Endothelial cell of umbilical vein (primary cell): ENCODE results near the gene BRF1. TPM values are rescaled to one million over a fixed set of nuclear protein-coding genes. Genes with fewer than 3 reads are reported as not detected.

ENCODE experiments used
- BruUV-seq: library from RNA; stranded (reverse); fragments of 400-500 nt; replicated peaks from 2 replicates; lab custom pipeline; 2021; lab: Mats Ljungman, UMichigan
- CTCF ChIA-PET: fragments of 300-600, 350-600 bp; sonication (Branson Sonifier 250); formaldehyde crosslinking; loops from one replicate; lab custom pipeline; 2021; ENCODE audit warnings: antibody characterized with exemption, inconsistent platforms; lab: Charles Lee
- POLR2A ChIA-PET: fragments of 300-600, 350-600 bp; sonication (Branson Sonifier 250); formaldehyde crosslinking; loops from one replicate; lab custom pipeline; 2021; ENCODE audit warnings: antibody characterized with exemption, inconsistent platforms; lab: Charles Lee
- DNase-seq: peaks from one replicate; pipeline ENCODE4 v3.0.0-alpha.2; 2011; ENCODE audit warnings: low read depth, low spot score
- FAIRE-seq: peaks from 2 replicates; lab custom pipeline; 2011; peaks lifted over from hg19 to GRCh38; lab: Jason Lieb, UNC
- H2AFZ ChIP-seq: 2 replicates; pipeline ENCODE4 v1.6.0; 2012; ENCODE audit warnings: low read depth, low read length, control low read depth, inconsistent platforms
- H3K27ac ChIP-seq: 2 replicates; pipeline ENCODE4 v1.5.1; 2011; ENCODE audit warnings: low read depth, mild to moderate bottlenecking, control low read depth, low read length, moderate library complexity; ENCODE audit not compliant: insufficient read depth
- H3K27me3 ChIP-seq, 2 experiments: 2 replicates each; pipeline versions ENCODE4 v1.6.0 to v1.6.1; 2011; ENCODE audit warnings: low read length in 2 of 2, mixed read lengths in 1 of 2; ENCODE audit not compliant: control insufficient read depth in 2 of 2, insufficient read depth in 2 of 2
- H3K36me3 ChIP-seq, 2 experiments: 2 replicates in 1 of 2; 3 replicates in 1 of 2; pipeline ENCODE4 v1.5.1; 2011; ENCODE audit warnings: low read length in 2 of 2, mild to moderate bottlenecking in 1 of 2, moderate library complexity in 1 of 2; ENCODE audit not compliant: control insufficient read depth in 2 of 2, insufficient read depth in 2 of 2; ENCODE audit errors: extremely low read depth in 1 of 2
- H3K4me1 ChIP-seq: 3 replicates; pipeline ENCODE4 v1.5.1; 2011; ENCODE audit warnings: mild to moderate bottlenecking, low read length; ENCODE audit not compliant: control insufficient read depth, insufficient read depth; ENCODE audit errors: extremely low read depth
- H3K4me2 ChIP-seq: 2 replicates; pipeline ENCODE4 v1.6.1; 2011; ENCODE audit warnings: low read length, control low read depth, mixed read lengths; ENCODE audit not compliant: insufficient read depth
- H3K4me3 ChIP-seq, 3 experiments: fragments of 200-600 bp in 1 of 3; sonication (generic), shearing (Covaris generic) in 1 of 3; replicated peaks in 1 of 3; 2 replicates each; pipeline ENCODE4 v1.5.1; 2011 to 2016; ENCODE audit warnings: control low read depth in 3 of 3, low read length in 3 of 3, mild to moderate bottlenecking in 2 of 3, inconsistent platforms in 1 of 3, low read depth in 1 of 3, moderate library complexity in 1 of 3; ENCODE audit not compliant: insufficient read depth in 1 of 3
- H3K79me2 ChIP-seq: 2 replicates; pipeline ENCODE4 v1.6.0; 2012; ENCODE audit warnings: low read length, inconsistent platforms; ENCODE audit not compliant: control insufficient read depth, insufficient read depth
- H3K9ac ChIP-seq: replicated peaks from 2 replicates; pipeline ENCODE3; 2011; ENCODE audit warnings: low read length, control low read depth; ENCODE audit not compliant: insufficient read depth; ENCODE audit errors: extremely low read depth
- H3K9me1 ChIP-seq: replicated peaks from 3 replicates; pipeline ENCODE4 v1.6.0; 2011; ENCODE audit warnings: mild to moderate bottlenecking, low read length; ENCODE audit not compliant: control insufficient read depth, insufficient read depth; ENCODE audit errors: extremely low read depth
- H3K9me3 ChIP-seq: replicated peaks from 2 replicates; pipeline ENCODE4 v1.5.1; 2012; ENCODE audit warnings: low read length, inconsistent platforms; ENCODE audit not compliant: control insufficient read depth, insufficient read depth
- H4K20me1 ChIP-seq: replicated peaks from 2 replicates; pipeline ENCODE3; 2011; ENCODE audit warnings: mild to moderate bottlenecking, low read length; ENCODE audit not compliant: control insufficient read depth, insufficient read depth; ENCODE audit errors: extremely low read depth
- EZH2 ChIP-seq: IDR thresholded peaks from 2 replicates; pipeline ENCODE4 v1.6.1; 2012; ENCODE audit warnings: borderline replicate concordance, low read depth, mild to moderate bottlenecking, moderate library complexity, low read length, inconsistent platforms; ENCODE audit not compliant: severe bottlenecking
- FOS ChIP-seq: IDR thresholded peaks from 2 replicates; pipeline ENCODE4 v1.6.1; 2011; ENCODE audit warnings: mild to moderate bottlenecking, low read length, moderate library complexity, borderline replicate concordance; ENCODE audit not compliant: insufficient read depth
- GATA2 ChIP-seq: IDR thresholded peaks from 2 replicates; pipeline ENCODE4 v1.7.0; 2011; ENCODE audit warnings: low read depth, mild to moderate bottlenecking, moderate library complexity, mixed read lengths, low read length; ENCODE audit not compliant: insufficient read length, insufficient read depth
- JUN ChIP-seq: IDR thresholded peaks from 2 replicates; pipeline ENCODE4 v1.6.1; 2011; ENCODE audit warnings: borderline replicate concordance, low read depth; ENCODE audit not compliant: insufficient read length, insufficient read depth
- dilution Hi-C: fragments of 300-500 bp; cut with MboI; formaldehyde crosslinking; loops from one replicate; pipeline ENCODE4 v1.15.0; 2019; ENCODE audit warnings: low sequenced_read_pairs; ENCODE audit not compliant: extremely low pct_ligation_motif_present
- intact Hi-C: fragments of 100-400 bp; cut with micrococcal nuclease; formaldehyde crosslinking; loops from one replicate; pipeline ENCODE4 v1.10.0; 2022
- polyA plus RNA-seq, 4 experiments: library from polyadenylated mRNA; depleted of rRNA in 3 of 4; stranded (reverse) in 3 of 4; unstranded in 1 of 4; fragments of >200 nt; gene quantifications; 2 replicates each; pipeline versions ENCODE4 v1.2.1 to v1.2.3, GENCODE V29; 2011 to 2012; ENCODE audit warnings: missing spikeins in 1 of 4
- total RNA-seq: library from RNA; stranded (reverse); gene quantifications from 2 replicates; pipeline ENCODE4 v1.2.3, GENCODE V29; 2021
- TF ChIP-seq, protein P1 (sequence below): IDR thresholded peaks from 2 replicates; pipeline ENCODE4 v1.6.1; 2011; ENCODE audit not compliant: insufficient read depth, insufficient read length
- TF ChIP-seq, protein P2 (sequence below), 2 donors: IDR thresholded peaks; 1 replicate in 1 of 2; 2 replicates in 1 of 2; pipeline ENCODE4 v1.5.1; 2011; ENCODE audit warnings: low read length in 2 of 2, mild to moderate bottlenecking in 2 of 2, moderate library complexity in 2 of 2, control low read depth in 1 of 2, inconsistent platforms in 1 of 2, low read depth in 1 of 2; ENCODE audit not compliant: insufficient read depth in 1 of 2; ENCODE audit errors: extremely low read depth in 1 of 2

The BRF1 gene
- total and polyA plus RNA-seq, 2 donors (not counting 3 experiments of a cell fraction or from before 2014, with no cell fraction given) = 19.0 to 47.2 TPM

DNA sequence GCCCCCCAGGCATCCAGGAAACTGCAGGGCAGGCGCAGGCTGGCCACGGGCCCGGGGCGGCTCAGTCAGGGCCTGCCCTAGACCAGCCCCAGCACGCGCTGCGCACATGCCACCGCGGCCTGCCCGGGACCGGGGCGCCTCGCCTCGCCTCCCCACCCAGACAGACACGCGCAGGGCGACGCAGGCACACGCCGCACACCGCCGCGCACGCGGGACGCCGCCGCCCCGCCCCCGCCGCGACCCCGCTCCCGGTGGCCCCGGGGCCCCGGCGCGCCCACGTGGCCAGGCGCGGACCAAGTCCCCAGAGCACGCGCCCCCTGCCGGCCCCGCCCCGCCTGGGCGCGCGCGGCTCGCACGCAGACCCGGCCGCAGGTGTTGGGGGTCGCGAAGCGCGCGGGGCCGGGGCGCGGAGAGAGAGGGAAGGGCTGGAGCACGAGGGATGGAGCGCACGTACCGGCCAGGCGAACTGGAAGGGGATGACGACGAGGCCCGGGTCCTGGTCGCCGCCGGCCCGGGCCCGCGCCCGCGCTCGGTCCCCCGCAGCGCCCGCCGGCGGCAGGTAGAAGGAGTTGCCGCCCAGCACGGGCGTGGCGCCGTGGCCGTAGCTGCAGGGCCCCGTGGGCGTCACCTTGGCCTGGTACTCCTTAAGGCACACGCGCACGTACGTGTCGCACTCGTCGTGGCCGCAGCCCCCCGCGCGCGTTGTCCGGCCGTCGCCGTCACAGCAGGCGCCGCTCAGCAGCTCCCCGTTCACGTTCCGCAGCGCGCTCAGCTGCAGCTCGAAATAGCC is 133.3 kb downstream of the BRF1 start:
- Histone ChIP-seq H3K4me1 (peaks cover 35% of the 10 kb centered on the region), H3K27ac (no peak overlapping the region), H3K4me2 (peak overlapping the region; percentile 70), H4K20me1 (no peaks in the 10 kb centered on the region), H3K36me3 (peaks cover 0 to 3% of the 10 kb centered on the region in 2 experiments), H3K9me1 (no peaks in the 10 kb centered on the region), H2AFZ (peak overlapping the region; percentile 35), H3K27me3 (no peaks in the 10 kb centered on the region), H3K4me3 (peak overlapping the region; percentile 46 to 71 (median 60)), H3K9ac (peak overlapping the region; percentile 58), H3K9me3 (no peaks in the 10 kb centered on the region), H3K79me2 (peaks cover 52% of the 10 kb centered on the region)
- DNase-seq = no peak
- no peak for FAIRE-seq
- intact Hi-C loops (loop anchor here (5.0 to 10.0 kb wide), 2 partner anchors 77 to 195 kb away; partner anchors contain the start of gene BTBD6), dilution Hi-C loops (no loop called here)
- no TSS peak for BruUV-seq
- CTCF ChIA-PET = interaction anchor here (0.7 to 6.4 kb wide), 12 partner anchors 9 to 184 kb away, joined by 3 to 94 read pairs (median 6); partner anchors contain the start of genes BTBD6, NUDT14 and PACS2
- POLR2A ChIA-PET = interaction anchor here (0.9 kb wide), 1 partner anchor 32 kb away, joined by 3 read pairs; no protein-coding TSS in a partner anchor
- no peak for TF ChIP-seq GATA2
- TF ChIP-seq FOS = no peak
- no peak for TF ChIP-seq JUN
- TF ChIP-seq EZH2 = no peak
- TF ChIP-seq, protein P1, sequence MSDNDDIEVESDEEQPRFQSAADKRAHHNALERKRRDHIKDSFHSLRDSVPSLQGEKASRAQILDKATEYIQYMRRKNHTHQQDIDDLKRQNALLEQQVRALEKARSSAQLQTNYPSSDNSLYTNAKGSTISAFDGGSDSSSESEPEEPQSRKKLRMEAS = peak; percentile 25
- TF ChIP-seq, protein P2, sequence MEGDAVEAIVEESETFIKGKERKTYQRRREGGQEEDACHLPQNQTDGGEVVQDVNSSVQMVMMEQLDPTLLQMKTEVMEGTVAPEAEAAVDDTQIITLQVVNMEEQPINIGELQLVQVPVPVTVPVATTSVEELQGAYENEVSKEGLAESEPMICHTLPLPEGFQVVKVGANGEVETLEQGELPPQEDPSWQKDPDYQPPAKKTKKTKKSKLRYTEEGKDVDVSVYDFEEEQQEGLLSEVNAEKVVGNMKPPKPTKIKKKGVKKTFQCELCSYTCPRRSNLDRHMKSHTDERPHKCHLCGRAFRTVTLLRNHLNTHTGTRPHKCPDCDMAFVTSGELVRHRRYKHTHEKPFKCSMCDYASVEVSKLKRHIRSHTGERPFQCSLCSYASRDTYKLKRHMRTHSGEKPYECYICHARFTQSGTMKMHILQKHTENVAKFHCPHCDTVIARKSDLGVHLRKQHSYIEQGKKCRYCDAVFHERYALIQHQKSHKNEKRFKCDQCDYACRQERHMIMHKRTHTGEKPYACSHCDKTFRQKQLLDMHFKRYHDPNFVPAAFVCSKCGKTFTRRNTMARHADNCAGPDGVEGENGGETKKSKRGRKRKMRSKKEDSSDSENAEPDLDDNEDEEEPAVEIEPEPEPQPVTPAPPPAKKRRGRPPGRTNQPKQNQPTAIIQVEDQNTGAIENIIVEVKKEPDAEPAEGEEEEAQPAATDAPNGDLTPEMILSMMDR (IDR thresholded peaks at IDR 0.05; ENCODE audit: extremely low read depth in 1 of 2, insufficient read depth in 1 of 2, low read depth in 1 of 2, low read length in 2 of 2) = peak; percentile 9 to 34
